Right lobe of liver (tissue), 4 donors: Measurements from ENCODE around the gene TMEM87B.
A peak's percentile ranks its signal among the peaks of the same experiment; 100 is the strongest.

ENCODE experiments used
- CTCF ChIP-seq, 4 donors: fragments of 200-600 bp in 3 of 4; fragments of 450-650 bp in 1 of 4; IDR thresholded peaks; one replicate each; pipeline versions ENCODE4 v1.5.1 to v1.8.0; 2016 to 2022; ENCODE audit warnings: antibody characterized with exemption in 4 of 4, mild to moderate bottlenecking in 2 of 4
- POLR2A ChIP-seq: fragments of 450-650 bp; IDR thresholded peaks from one replicate; pipeline ENCODE4 v1.6.1; 2017; ENCODE audit warnings: antibody characterized with exemption, mild to moderate bottlenecking
- donor health status: DM: no; HTN: no; CAD: no.
- donor health status: DM: no; HTN: no; CAD: no.
- donor health status: DM: no; HTN: yes; CAD: no.

- TF ChIP-seq CTCF (IDR thresholded peaks at IDR 0.05) = no peak
- peak; percentile 65 for TF ChIP-seq POLR2A
Measured at GRCh38 chr2:112053917-112054846, 887 bp upstream of the TMEM87B start.
